ENCODE data around the gene SLC27A1. TPM values are rescaled to one million over a fixed set of nuclear protein-coding genes. Genes with fewer than 3 reads are reported as not detected.
A peak's percentile ranks its signal among the peaks of the same experiment; 100 is the strongest.

Gene SLC27A1
- total and polyA plus RNA-seq, 11 donors: 22.1 to 70.3 (median 47.6) TPM

DNA sequence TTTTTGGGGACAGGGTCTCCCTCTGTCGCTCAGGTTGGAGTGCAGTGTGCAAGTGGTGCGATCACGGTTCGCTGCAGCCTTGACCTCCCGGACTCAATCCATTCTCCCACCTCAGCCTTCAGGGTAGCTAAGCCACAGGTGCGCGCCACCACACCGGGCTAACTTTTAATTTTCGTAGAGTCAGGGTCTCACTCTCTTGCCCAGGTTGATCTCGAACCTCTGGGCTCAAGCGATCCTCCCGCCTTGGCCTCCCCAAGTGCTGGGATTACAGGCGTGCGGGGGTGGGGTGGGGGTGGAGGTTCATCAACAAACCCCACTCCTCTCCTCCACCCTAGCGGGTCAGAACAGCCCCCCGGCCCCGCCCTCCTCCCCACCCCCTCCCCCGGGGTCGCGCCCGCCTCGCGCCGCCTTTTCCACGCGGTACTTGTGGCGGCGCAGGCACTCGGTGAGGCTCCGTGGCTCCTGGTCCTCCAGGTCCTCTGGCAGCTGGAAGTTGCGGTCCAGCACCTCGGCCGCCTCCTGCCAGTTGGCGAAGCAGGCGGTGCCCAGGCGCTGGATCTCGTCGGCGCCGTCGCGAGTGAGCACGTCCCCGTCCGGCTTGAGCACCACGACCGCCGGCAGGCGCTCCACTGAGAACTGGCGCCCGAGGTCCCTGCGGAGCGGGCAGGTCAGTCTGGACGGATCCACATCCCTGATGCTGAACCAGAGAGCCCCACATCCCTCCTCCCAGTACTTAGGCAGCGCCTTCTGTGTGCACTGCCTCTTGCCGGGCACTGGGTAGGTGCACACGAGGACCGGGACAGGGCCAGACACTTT, 14.8 kb upstream of the SLC27A1 start:
- H3K27me3 ChIP-seq: peaks cover 22 to 72% (median 39%) of the 10 kb centered on the region in 9 donors
- ATAC-seq (no peak), DNase-seq (peak in 1 of 5 donors; percentile 54)
- intact Hi-C loops (cut with DNase I): loop anchor here in 6 of 10 donors (10.0 kb wide), 5 partner anchors 119 to 399 kb away; partner anchors contain the start of gene RPL18A (in 1 of the 6)
- no peak for TF ChIP-seq POLR2A (IDR thresholded peaks at IDR 0.05)
- TF ChIP-seq, protein P1, sequence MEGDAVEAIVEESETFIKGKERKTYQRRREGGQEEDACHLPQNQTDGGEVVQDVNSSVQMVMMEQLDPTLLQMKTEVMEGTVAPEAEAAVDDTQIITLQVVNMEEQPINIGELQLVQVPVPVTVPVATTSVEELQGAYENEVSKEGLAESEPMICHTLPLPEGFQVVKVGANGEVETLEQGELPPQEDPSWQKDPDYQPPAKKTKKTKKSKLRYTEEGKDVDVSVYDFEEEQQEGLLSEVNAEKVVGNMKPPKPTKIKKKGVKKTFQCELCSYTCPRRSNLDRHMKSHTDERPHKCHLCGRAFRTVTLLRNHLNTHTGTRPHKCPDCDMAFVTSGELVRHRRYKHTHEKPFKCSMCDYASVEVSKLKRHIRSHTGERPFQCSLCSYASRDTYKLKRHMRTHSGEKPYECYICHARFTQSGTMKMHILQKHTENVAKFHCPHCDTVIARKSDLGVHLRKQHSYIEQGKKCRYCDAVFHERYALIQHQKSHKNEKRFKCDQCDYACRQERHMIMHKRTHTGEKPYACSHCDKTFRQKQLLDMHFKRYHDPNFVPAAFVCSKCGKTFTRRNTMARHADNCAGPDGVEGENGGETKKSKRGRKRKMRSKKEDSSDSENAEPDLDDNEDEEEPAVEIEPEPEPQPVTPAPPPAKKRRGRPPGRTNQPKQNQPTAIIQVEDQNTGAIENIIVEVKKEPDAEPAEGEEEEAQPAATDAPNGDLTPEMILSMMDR (IDR thresholded peaks at IDR 0.05): no peak
- H3K27ac ChIP-seq: no peak overlapping the region
- WGBS, 4 donors: 7 to 15% (median 12%) methylated on average over 35 to 58 of the region's 58 CpGs
- H3K36me3 ChIP-seq: no peaks in the 10 kb centered on the region
- H3K9me3 ChIP-seq: no peaks in the 10 kb centered on the region
- peaks cover 0 to 18% (median 0%) of the 10 kb centered on the region in 12 donors for H3K4me1 ChIP-seq
- no peak overlapping the region for H3K4me3 ChIP-seq

DNA sequence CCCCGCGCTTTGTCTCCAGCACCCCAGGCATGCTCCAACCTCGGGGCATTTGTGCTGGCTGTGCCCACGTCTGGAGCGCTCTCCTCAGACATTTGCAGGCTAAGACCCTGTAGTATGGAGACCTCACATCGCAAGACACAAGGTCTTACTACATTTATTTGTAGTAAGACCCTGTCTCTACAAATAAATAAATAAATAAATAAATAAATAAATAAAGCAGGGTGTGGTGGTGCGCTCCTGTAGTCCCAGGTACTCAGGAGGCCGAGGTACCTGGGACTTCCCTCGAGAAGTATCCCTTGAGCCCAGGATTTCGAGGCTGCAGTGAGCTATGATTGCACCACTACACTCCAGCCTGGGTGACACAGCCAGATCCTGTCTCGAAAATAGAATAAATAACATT, 14.2 kb upstream of the SLC27A1 start:
- no peak overlapping the region for H3K27ac ChIP-seq
- DNase-seq (no peak), ATAC-seq (no peak)
- TF ChIP-seq POLR2A (IDR thresholded peaks at IDR 0.05): no peak
- TF ChIP-seq, protein P1 (IDR thresholded peaks at IDR 0.05): no peak
- 64 to 76% (median 72%) methylated on average over 9 to 11 of the region's 11 CpGs for WGBS, 4 donors
- H3K27me3 ChIP-seq: peaks cover 22 to 76% (median 43%) of the 10 kb centered on the region in 9 donors
- H3K4me3 ChIP-seq: no peak overlapping the region
- intact Hi-C loops (cut with DNase I): loop anchor here in 6 of 10 donors (10.0 kb wide), 5 partner anchors 119 to 399 kb away; partner anchors contain the start of gene RPL18A (in 1 of the 6)
- peaks cover 0 to 18% (median 0%) of the 10 kb centered on the region in 12 donors for H3K4me1 ChIP-seq
- no peaks in the 10 kb centered on the region for H3K36me3 ChIP-seq
- H3K9me3 ChIP-seq: no peaks in the 10 kb centered on the region

DNA sequence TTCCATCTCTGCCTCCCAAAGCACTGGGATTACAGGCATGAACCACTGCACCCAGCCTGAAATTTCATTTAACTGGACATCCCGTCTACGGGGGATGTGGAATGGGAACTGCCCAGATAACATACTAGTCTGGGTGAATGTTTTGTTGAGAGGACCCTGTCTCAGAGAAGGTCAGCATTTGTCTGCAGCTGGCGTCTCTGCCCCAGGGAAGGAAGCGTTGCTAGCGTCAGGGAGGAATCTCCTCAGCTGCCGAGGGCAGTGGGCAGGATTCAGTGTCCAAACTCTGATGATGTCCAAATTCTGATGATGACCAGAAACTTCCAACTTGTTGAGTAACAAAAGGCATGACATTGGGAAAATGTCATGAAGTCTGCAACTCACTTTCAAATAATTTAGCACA, 12.7 kb upstream of the SLC27A1 start:
- ATAC-seq (no peak), DNase-seq (no peak)
- Histone ChIP-seq H3K4me3 (no peak overlapping the region), H3K36me3 (no peaks in the 10 kb centered on the region), H3K27me3 (peaks cover 22 to 81% (median 43%) of the 10 kb centered on the region in 9 donors), H3K4me1 (peaks cover 0 to 18% (median 0%) of the 10 kb centered on the region in 12 donors), H3K27ac (no peak overlapping the region), H3K9me3 (no peaks in the 10 kb centered on the region)
- WGBS, 4 donors: 26 to 39% (median 32%) methylated on average over 6 of the region's 6 CpGs
- TF ChIP-seq, protein P1 (IDR thresholded peaks at IDR 0.05): no peak
- TF ChIP-seq POLR2A (IDR thresholded peaks at IDR 0.05): no peak
- intact Hi-C loops (cut with DNase I): loop anchor here in 6 of 10 donors (10.0 kb wide), 5 partner anchors 117 to 397 kb away; partner anchors contain the start of gene RPL18A (in 1 of the 6)

DNA sequence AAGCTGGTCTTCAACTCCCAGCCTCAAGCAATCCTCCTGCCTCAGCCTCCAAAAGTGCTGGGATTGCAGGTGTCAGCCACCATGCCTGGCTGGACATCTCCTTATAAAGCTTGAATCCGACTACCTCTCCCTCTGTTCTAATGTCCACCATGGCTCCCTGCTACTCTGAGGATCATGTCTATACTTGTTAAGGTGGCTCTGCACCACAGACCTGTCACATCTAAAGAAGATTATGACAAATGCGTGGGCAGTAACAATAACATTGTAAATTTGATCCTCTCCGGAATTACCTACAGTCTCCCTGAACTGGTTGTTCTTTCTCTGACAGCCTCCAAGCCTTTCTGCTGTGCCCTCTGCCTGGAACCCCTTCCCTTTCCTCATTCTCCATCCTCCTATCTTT, 11.4 kb upstream of the SLC27A1 start:
- H3K4me1 ChIP-seq: peaks cover 0 to 13% (median 0%) of the 10 kb centered on the region in 12 donors
- H3K36me3 ChIP-seq: no peaks in the 10 kb centered on the region
- DNase-seq (no peak), ATAC-seq (no peak)
- intact Hi-C loops (cut with DNase I): loop anchor here in 6 of 10 donors (10.0 kb wide), 5 partner anchors 116 to 396 kb away; partner anchors contain the start of gene RPL18A (in 1 of the 6)
- TF ChIP-seq POLR2A (IDR thresholded peaks at IDR 0.05): no peak
- TF ChIP-seq, protein P1 (IDR thresholded peaks at IDR 0.05): no peak
- peaks cover 22 to 71% (median 39%) of the 10 kb centered on the region in 9 donors for H3K27me3 ChIP-seq
- 78 to 88% (median 82%) methylated on average over 3 of the region's 3 CpGs for WGBS, 4 donors
- H3K4me3 ChIP-seq: no peak overlapping the region
- no peak overlapping the region for H3K27ac ChIP-seq
- H3K9me3 ChIP-seq: no peaks in the 10 kb centered on the region
